ENCODE measurements around the gene NR3C1.

NR3C1 gene

GRCh38 chr5:143425835-143426234 is 22.3 kb upstream of the NR3C1 start:
- DNase-seq (ENCODE audit: low read depth) = no peak

DNA sequence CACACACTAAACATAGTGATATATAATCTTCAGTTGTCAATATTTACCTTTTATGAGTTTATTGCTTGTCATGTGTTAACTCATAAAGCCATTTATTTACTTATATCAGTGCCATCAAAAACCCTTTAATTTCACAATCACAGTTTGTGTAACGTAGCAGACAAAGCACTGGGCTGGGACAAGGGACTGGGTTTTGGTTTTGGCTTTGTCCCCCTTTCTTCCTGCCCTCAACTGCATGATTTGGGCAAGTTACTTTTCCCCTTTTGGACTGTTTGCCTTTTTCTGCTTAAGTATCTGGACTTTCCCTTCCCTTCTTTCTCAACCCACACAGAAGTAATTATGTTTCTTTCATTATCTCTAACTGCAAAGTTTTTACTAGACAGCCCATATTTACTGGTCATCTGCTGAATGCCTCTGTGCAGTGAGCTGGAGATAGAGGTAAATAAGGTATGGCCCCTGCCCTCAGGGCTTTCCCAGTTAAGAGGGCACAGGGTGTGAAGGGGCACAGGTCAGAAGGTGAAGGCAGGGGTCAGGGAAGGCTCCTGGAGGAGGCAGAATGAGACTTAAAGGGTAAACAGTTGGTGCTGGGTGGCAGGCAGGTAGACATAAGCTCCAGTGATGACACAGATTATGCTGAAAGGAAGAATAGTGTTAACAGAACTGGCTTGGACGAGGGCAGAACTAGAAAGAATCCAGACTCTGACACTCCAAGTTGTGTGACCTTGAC is 14.8 kb upstream of the NR3C1 start:
- no peak for DNase-seq (ENCODE audit: low read depth)

GRCh38 chr5:143417503-143418139 is 14.1 kb upstream of the NR3C1 start:
- no peak for DNase-seq (ENCODE audit: low read depth)

- DNase-seq (ENCODE audit: low read depth) = no peak
Observed at GRCh38 chr5:143416411-143416810, 12.9 kb upstream of the NR3C1 start.

GRCh38 chr5:143413958-143414669 is 10.6 kb upstream of the NR3C1 start:
- DNase-seq (ENCODE audit: low read depth) = no peak

DNA sequence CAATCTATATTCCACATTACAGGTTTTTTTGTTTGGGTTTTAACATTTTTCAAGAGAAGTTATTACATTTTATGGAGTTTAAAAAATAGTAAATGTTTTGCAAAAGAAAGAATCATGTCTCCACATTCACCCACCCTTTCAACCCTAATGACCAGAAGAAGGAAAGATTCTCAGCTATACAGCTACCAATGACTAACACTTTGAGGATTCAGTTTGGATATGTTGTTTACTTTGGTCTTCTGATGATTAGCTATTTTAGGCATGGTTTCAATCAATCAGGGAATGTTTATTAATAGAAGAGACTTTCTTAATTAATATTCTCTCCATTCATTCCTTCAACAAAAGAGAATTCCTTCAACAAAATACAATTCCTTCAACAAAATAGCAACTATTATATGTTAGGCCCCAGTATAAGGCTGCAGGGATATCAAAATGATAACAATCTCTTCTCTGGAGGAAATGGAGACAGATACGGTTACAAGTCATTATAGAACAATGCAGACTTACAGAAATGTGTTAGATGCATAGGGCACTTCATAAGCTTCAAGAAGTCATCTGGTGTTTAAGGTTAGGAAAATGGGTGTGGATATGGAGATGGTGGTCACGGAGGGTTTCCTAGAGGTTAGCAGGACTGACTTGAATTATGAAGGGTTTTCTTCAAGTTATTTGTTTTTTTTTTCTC is 9.3 kb upstream of the NR3C1 start:
- no peak for DNase-seq (ENCODE audit: low read depth)

DNA sequence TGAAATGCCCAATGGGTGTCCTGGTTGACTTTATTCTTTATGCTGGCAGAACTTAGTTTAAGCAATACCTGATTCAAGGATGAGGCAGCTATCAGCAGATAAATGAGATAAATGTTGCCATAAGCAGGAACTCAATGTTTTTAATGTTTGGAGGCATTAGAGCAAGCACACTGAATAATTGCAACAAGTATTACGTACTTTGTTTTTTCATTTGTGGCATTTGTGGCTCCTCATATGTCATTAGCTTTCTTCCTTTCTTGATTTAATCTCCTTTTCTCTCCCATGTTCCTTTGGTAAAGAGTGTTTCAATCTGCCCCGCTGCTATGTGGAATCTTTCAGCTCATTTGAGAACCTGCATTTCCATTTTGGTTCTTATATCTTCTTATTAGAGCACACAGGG is 6.4 kb upstream of the NR3C1 start:
- no peak for DNase-seq (ENCODE audit: low read depth)

DNA sequence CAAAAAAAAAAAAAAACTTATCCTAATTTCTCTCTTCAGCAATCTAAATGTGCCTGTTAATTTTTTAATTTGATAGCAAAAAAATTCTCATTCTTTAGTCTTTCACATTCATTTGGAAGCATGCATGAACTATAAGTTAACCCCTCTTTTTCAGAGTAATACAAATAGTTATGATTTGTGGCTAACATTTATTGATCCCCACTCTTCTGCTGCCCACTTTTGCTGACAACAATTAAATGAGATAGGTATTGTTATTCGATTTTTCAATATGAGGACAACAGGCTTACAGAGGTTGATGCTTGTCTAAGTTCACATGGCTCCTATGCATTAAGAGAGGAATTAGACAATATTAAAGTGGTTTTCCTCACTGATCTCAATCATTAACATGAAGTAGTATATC is 2.9 kb upstream of the NR3C1 start:
- no peak for DNase-seq (ENCODE audit: low read depth)

GRCh38 chr5:143405849-143406098 is 2.3 kb upstream of the NR3C1 start:
- no peak for DNase-seq (ENCODE audit: low read depth)

GRCh38 chr5:143405063-143405848 is 1.8 kb upstream of the NR3C1 start:
- DNase-seq (ENCODE audit: low read depth) = no peak

DNA sequence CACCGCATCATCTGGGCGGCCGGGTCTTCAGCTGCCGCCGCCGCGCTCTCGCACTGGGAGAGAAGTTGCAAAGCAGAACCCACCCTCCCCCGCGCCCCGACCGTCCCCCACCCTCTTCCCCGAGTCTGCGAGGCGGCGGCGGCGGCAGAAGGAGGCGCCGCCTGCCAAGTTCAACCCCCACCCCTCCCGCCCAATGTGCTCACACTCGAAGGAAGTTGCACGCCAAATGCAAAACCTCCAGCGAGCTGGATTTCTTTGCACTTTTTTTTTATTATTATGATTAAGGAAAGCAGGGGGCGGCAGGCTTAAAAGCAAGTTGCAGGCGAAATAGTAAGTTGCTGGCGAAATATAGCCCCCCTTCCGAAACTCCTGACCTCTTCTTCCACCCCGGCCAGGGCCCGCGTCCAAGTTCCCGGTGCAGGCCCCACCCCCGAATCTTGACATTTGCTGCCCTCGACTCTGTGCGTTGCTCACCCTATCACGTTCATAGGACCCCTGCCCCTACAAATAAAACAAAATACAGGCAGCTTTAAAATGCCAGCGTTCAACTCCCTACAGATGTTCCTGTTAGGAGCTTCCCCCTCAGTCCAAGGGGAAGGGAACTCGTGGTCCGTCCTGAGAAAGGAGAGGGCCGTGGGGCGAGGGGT is 1.1 kb upstream of the NR3C1 start:
- peak; percentile 61 for DNase-seq (ENCODE audit: low read depth)

DNA sequence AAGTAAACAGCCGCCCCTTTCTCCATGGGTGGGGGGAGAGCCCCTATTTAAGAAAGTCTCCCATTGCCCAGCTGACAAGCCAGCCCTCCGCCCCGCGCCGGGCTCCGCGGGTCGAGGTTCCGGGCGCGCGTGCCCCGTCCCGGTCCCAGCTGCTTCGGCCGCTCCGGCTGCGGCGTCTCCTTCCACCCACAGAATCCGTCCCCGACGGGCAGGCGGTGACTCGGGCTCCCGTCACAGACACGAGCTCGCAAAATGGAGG is 223 bp downstream of the NR3C1 start:
- DNase-seq (ENCODE audit: low read depth) = no peak

DNA sequence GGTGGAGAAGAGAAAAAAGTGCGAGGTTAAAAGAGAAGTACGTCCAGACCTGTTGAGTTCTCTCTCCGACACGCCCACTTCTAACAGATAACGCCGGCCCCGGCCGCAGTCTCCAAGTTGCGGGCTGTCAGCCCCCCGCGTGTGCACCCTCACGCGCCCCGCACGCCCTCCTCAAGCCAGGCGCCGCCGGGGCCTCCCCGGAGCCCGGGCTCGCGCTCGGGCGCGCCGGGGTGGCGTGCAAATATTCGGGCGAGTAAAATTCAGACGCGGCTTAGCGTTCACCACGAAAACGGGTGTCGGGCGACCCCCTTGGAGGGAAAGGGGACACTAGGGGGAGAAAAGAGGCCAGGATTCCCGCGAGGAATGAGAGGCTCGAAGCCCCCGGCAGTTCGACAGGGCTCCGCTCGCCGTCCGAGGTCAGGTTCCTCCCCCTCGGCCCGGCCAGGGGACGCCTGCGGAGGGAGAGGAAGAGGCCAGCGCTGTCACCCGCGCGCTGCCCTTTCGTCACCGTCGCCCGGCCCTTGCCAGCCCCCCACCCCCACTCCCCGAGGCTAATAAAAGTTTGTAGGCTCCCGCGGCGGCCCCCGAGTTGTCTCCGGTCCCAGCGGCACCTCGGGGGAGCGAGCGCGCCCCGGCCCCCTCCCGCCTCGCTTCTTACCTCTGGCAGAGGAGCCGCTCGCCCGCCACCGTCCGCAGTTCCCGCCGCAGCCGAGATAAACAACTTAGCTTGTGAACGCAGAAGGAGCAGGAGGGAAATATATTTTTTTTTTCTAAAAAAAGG is 743 bp downstream of the NR3C1 start:
- no peak for DNase-seq (ENCODE audit: low read depth)

DNA sequence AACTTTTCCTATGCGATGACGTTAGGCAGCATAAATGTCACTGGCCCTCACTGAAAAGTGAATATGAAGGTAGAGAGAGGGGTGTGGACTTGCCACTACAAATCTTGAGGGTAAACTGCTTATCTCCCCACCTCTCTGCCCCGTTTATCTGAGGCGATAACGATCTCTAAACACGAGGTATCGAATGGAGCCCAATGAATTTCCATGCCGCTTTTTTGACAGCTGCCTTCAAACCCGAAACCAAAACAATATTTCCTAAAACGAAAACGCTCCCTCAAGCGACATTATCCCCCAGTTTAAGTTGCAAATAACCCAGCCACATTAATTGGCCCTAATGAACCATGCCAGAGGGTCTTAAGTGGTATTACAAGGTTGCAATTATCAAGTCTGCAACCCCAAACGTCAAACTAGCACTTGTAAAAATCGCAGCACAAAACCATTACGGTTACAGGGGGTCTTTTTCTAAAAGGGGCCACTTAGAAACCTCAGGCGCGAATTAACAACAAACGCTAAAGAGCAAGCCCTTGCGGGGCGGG is 1.4 kb downstream of the NR3C1 start:
- no peak for DNase-seq (ENCODE audit: low read depth)

- DNase-seq (ENCODE audit: low read depth) = no peak
Observed at GRCh38 chr5:143401227-143402016, 2.1 kb downstream of the NR3C1 start.

DNA sequence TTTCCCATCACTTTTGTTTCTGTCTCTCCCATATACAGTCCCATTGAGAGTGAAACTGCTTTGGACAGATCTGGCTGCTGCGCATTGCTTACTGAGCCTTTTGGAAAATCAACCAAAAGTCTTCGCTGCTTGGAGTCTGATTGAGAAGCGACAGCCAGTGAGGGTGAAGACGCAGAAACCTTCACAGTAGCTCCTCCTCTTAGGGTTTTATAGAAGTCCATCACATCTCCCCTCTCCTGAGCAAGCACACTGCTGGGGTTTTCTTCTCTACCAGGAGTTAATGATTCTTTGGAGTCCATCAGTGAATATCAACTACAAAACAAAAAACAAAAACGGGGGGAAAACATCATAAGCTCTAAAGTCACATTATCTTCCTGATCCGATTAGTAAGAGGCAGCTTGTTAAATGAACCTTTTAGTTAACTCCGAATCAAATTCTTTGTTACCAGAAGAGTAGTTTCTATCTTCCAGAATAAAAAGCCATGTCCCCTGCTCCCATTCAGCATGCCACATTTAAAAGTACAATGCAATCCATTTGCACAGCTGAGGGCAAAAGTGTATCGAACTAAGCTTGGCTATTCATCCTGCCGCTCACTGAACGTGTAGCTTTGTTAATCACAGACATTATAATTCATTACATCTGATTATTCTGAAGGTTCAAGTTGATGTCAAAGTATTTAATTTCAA is 2.8 kb downstream of the NR3C1 start:
- DNase-seq (ENCODE audit: low read depth) = no peak

GRCh38 chr5:143399616-143400540 is 3.6 kb downstream of the NR3C1 start:
- no peak for DNase-seq (ENCODE audit: low read depth)

- DNase-seq (ENCODE audit: low read depth) = no peak
Observed at GRCh38 chr5:143398451-143399237, 4.8 kb downstream of the NR3C1 start.

Measured in HS-5 (cell line).